Mesenchymal stem cell (in vitro differentiated cells and primary cell): ENCODE measurements around the gene NFATC1.

ENCODE experiments used
- DNase-seq: peaks from one replicate; pipeline ENCODE4 v3.0.0-alpha.2; 2013
- H2AFZ ChIP-seq: one replicate; pipeline ENCODE4 v1.6.1; 2013; ENCODE audit warnings: low read depth, mild to moderate bottlenecking, control low read depth, inconsistent platforms, low read length, moderate library complexity
- H2AK5ac ChIP-seq: 2 replicates; pipeline ENCODE4 v1.6.1; 2013; ENCODE audit warnings: low read length, moderate library complexity, mild to moderate bottlenecking, inconsistent platforms; ENCODE audit not compliant: severe bottlenecking
- H2BK120ac ChIP-seq: one replicate; pipeline ENCODE4 v1.6.1; 2013; ENCODE audit warnings: low read depth, mild to moderate bottlenecking, inconsistent platforms, low read length, moderate library complexity
- H2BK12ac ChIP-seq, 2 experiments: one replicate each; pipeline ENCODE4 v1.6.1; 2013; ENCODE audit warnings: inconsistent platforms in 2 of 2, low read length in 2 of 2, mild to moderate bottlenecking in 2 of 2, moderate library complexity in 2 of 2, control low read depth in 1 of 2
- H2BK15ac ChIP-seq: one replicate; pipeline ENCODE4 v1.6.1; 2013; ENCODE audit warnings: mild to moderate bottlenecking, low read depth, inconsistent platforms; ENCODE audit not compliant: poor library complexity, severe bottlenecking
- H2BK5ac ChIP-seq: 2 replicates; pipeline ENCODE4 v1.6.1; 2013; ENCODE audit warnings: low read depth, mild to moderate bottlenecking, low read length, control low read depth, inconsistent platforms; ENCODE audit not compliant: poor library complexity, severe bottlenecking
- H3K14ac ChIP-seq, 2 experiments: one replicate each; pipeline ENCODE4 v1.6.1; 2013; ENCODE audit warnings: inconsistent platforms in 2 of 2, low read length in 2 of 2, control low read depth in 1 of 2, mild to moderate bottlenecking in 1 of 2, moderate library complexity in 1 of 2
- H3K18ac ChIP-seq, 2 experiments: one replicate each; pipeline ENCODE4 v1.6.1; 2013; ENCODE audit warnings: inconsistent platforms in 2 of 2, low read length in 2 of 2, control low read depth in 1 of 2, low read depth in 1 of 2, mild to moderate bottlenecking in 1 of 2
- H3K23ac ChIP-seq, 2 experiments: one replicate each; pipeline ENCODE4 v1.6.1; 2013; ENCODE audit warnings: inconsistent platforms in 2 of 2, low read length in 2 of 2, mild to moderate bottlenecking in 2 of 2, moderate library complexity in 2 of 2, control low read depth in 1 of 2
- H3K27ac ChIP-seq: 2 replicates; pipeline ENCODE4 v1.5.1; 2013; ENCODE audit warnings: mild to moderate bottlenecking, moderate library complexity, low read length, control low read depth, inconsistent platforms; ENCODE audit not compliant: poor library complexity, severe bottlenecking
- H3K27me3 ChIP-seq, 2 experiments: 2 replicates each; pipeline versions ENCODE4 v1.6.1 to v1.7.0; 2013; ENCODE audit warnings: low read length in 2 of 2, mild to moderate bottlenecking in 2 of 2, moderate library complexity in 2 of 2, control low read depth in 1 of 2, inconsistent platforms in 1 of 2; ENCODE audit not compliant: control insufficient read depth in 1 of 2, insufficient read depth in 1 of 2
- H3K36me3 ChIP-seq, 2 experiments: 2 replicates each; pipeline versions ENCODE4 v1.6.1 to v1.7.0; 2013; ENCODE audit warnings: low read length in 2 of 2, control low read depth in 1 of 2, inconsistent platforms in 1 of 2, low read depth in 1 of 2, mild to moderate bottlenecking in 1 of 2; ENCODE audit not compliant: insufficient read depth in 2 of 2, control insufficient read depth in 1 of 2
- H3K4ac ChIP-seq, 2 experiments: one replicate each; pipeline ENCODE4 v1.6.1; 2013; ENCODE audit warnings: inconsistent platforms in 2 of 2, low read length in 2 of 2, mild to moderate bottlenecking in 2 of 2, moderate library complexity in 2 of 2, control low read depth in 1 of 2, low read depth in 1 of 2
- H3K4me1 ChIP-seq: 2 replicates; pipeline ENCODE4 v1.6.1; 2013; ENCODE audit warnings: low read depth, low read length, control low read depth; ENCODE audit not compliant: control insufficient read depth, insufficient read depth
- H3K4me2 ChIP-seq: 2 replicates; pipeline ENCODE4 v1.6.1; 2013; ENCODE audit warnings: low read length, mild to moderate bottlenecking, inconsistent platforms; ENCODE audit not compliant: poor library complexity, severe bottlenecking
- H3K4me3 ChIP-seq, 2 experiments: 2 replicates each; pipeline versions ENCODE4 v1.5.1 to v1.7.0; 2013; ENCODE audit warnings: low read length in 2 of 2, mild to moderate bottlenecking in 2 of 2, control low read depth in 1 of 2, low read depth in 1 of 2; ENCODE audit not compliant: insufficient read depth in 1 of 2
- H3K79me1 ChIP-seq: replicated peaks from 2 replicates; pipeline ENCODE4 v1.6.1; 2013; ENCODE audit warnings: mild to moderate bottlenecking, control low read depth, low read length, inconsistent platforms; ENCODE audit not compliant: poor library complexity, severe bottlenecking
- H3K9ac ChIP-seq: 2 replicates; pipeline ENCODE4 v1.7.0; 2013; ENCODE audit warnings: mild to moderate bottlenecking, low read length, moderate library complexity
- H3K9me3 ChIP-seq: 2 replicates; pipeline ENCODE4 v1.7.0; 2013; ENCODE audit warnings: mild to moderate bottlenecking, low read length; ENCODE audit not compliant: control insufficient read depth
- H4K8ac ChIP-seq: one replicate; pipeline ENCODE4 v1.6.1; 2013; ENCODE audit warnings: inconsistent platforms, mild to moderate bottlenecking, low read length, moderate library complexity
- H4K91ac ChIP-seq: one replicate; pipeline ENCODE4 v1.6.1; 2013; ENCODE audit warnings: mild to moderate bottlenecking, low read length, inconsistent platforms
- WGBS: methylation state at CpG from one replicate; pipeline ENCODE4 v1.1.7; 2013; ENCODE audit warnings: mixed read lengths; 5-methylcytosine and 5-hydroxymethylcytosine counted together

Gene NFATC1

DNA sequence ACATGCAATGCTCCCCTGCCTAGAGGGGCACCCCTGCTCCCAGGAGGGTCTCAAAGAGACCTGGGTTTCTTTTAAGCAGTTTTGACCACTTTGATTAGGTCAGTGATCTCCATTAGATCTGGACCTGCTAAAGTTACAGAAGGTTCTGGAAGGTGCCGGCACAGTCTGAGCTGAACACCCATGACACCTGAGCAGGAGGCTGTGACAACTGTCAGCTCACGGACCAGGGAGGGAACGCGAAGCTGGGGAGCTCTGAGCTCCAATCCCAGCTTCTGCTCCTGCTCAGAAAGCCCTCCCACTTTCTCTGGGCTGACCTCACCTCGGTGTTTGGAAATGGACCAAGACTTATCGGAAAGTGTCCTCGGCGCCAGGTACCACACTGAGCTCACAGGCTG is 113.8 kb downstream of the NFATC1 start:
- Histone ChIP-seq H3K9me3 (no peaks in the 10 kb centered on the region), H3K27ac (no peak overlapping the region), H3K27me3 (peaks cover 0 to 23% of the 10 kb centered on the region in 2 experiments), H3K36me3 (peaks cover 0 to 3% of the 10 kb centered on the region in 2 experiments), H2AFZ (no peak overlapping the region), H3K14ac (no peak overlapping the region), H2BK12ac (no peak overlapping the region), H4K91ac (no peak overlapping the region), H4K8ac (no peak overlapping the region), H2BK5ac (no peak overlapping the region), H2AK5ac (no peak overlapping the region), H3K4me3 (no peak overlapping the region), H2BK120ac (no peak overlapping the region), H2BK15ac (no peak overlapping the region), H3K23ac (no peak overlapping the region), H3K4me2 (no peak overlapping the region), H3K79me1 (no peaks in the 10 kb centered on the region), H3K4ac (no peak overlapping the region), H3K9ac (no peak overlapping the region), H3K18ac (no peak overlapping the region), H3K4me1 (peaks cover 12% of the 10 kb centered on the region)
- DNase-seq: no peak
- 91% methylated on average over 8 of the region's 8 CpGs for WGBS

DNA sequence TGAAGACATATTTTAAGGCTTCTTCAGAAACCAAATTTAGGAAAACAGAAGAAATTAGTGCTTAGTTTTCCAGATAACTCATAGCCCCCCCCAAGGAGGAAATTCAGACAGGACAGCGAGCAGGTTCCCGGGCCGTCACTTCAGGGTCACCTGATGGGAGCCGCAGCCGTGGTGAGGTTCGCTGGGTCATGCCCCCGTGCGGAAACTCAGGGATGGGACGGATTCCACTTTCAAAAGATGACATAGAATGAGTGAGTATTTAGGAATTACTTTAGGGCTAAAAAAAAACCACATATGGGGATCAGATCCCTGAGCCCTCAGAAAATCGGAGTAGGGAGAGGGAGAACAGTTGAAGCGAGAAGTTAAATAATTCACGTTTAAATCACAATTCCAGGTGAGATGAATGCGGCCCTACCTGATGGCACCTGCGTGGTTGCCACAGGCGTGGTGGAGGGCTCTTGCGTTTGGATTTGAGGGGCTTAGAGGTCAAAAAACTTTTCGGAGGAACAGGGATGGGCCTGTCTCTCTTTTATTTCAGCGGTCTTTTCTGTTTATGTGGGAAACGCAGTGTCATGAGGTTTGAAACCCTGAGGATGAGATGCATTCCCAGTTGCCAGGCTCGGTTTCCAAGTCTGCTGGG is 114.4 kb downstream of the NFATC1 start:
- 94% methylated on average over 20 of the region's 20 CpGs for WGBS
- no peak overlapping the region for H3K4me2 ChIP-seq
- H3K79me1 ChIP-seq: no peaks in the 10 kb centered on the region
- no peaks in the 10 kb centered on the region for H3K9me3 ChIP-seq
- no peak overlapping the region for H3K14ac ChIP-seq
- no peak overlapping the region for H2BK120ac ChIP-seq
- no peak overlapping the region for H3K23ac ChIP-seq
- H2BK12ac ChIP-seq: no peak overlapping the region
- H3K27ac ChIP-seq: no peak overlapping the region
- no peak overlapping the region for H3K18ac ChIP-seq
- no peak overlapping the region for H4K91ac ChIP-seq
- no peak overlapping the region for H3K9ac ChIP-seq
- DNase-seq: no peak
- H2AFZ ChIP-seq: no peak overlapping the region
- H3K4me1 ChIP-seq: peaks cover 12% of the 10 kb centered on the region
- no peak overlapping the region for H2BK5ac ChIP-seq
- no peak overlapping the region for H3K4ac ChIP-seq
- H3K36me3 ChIP-seq: peaks cover 0 to 3% of the 10 kb centered on the region in 2 experiments
- H3K4me3 ChIP-seq: no peak overlapping the region
- H2AK5ac ChIP-seq: no peak overlapping the region
- peaks cover 0 to 23% of the 10 kb centered on the region in 2 experiments for H3K27me3 ChIP-seq
- H4K8ac ChIP-seq: no peak overlapping the region
- H2BK15ac ChIP-seq: no peak overlapping the region

DNA sequence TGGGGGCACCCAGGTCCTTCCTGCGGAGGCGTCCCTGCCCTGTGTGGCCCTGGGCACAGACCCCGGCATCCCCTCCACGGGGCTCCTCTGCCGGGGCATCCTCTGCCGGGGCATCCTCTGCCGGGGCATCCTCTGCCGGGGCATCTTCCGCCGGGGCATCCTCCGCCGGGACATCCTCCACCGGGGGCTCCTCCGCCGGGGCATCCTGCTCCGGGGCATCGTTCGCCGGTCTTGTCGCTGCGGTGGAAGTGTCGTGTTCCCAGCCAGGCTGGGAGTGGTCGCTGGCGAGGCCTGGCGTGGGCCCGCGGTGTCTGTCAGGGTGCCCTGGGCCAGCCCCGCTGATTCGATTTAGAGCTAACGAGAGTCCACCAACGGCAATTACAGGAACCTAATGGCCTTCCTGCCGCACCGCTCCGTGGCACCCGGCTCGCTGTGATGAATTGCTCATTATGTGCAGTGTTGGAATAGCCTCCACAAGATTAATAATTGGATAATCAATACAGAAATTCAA is 115.1 kb downstream of the NFATC1 start:
- no peak overlapping the region for H3K4ac ChIP-seq
- no peak overlapping the region for H2BK12ac ChIP-seq
- no peak overlapping the region for H3K14ac ChIP-seq
- H3K18ac ChIP-seq: no peak overlapping the region
- H2BK120ac ChIP-seq: no peak overlapping the region
- H3K4me3 ChIP-seq: no peak overlapping the region
- no peak overlapping the region for H4K8ac ChIP-seq
- peaks cover 0 to 23% of the 10 kb centered on the region in 2 experiments for H3K27me3 ChIP-seq
- no peak overlapping the region for H3K9ac ChIP-seq
- H3K9me3 ChIP-seq: no peaks in the 10 kb centered on the region
- no peak for DNase-seq
- no peak overlapping the region for H3K4me2 ChIP-seq
- H3K36me3 ChIP-seq: peaks cover 0 to 3% of the 10 kb centered on the region in 2 experiments
- H3K27ac ChIP-seq: no peak overlapping the region
- no peak overlapping the region for H2AK5ac ChIP-seq
- H2BK15ac ChIP-seq: no peak overlapping the region
- no peak overlapping the region for H2BK5ac ChIP-seq
- 95% methylated on average over 34 of the region's 36 CpGs for WGBS
- H3K4me1 ChIP-seq: peaks cover 12% of the 10 kb centered on the region
- H4K91ac ChIP-seq: no peak overlapping the region
- no peak overlapping the region for H2AFZ ChIP-seq
- H3K23ac ChIP-seq: no peak overlapping the region
- H3K79me1 ChIP-seq: no peaks in the 10 kb centered on the region

DNA sequence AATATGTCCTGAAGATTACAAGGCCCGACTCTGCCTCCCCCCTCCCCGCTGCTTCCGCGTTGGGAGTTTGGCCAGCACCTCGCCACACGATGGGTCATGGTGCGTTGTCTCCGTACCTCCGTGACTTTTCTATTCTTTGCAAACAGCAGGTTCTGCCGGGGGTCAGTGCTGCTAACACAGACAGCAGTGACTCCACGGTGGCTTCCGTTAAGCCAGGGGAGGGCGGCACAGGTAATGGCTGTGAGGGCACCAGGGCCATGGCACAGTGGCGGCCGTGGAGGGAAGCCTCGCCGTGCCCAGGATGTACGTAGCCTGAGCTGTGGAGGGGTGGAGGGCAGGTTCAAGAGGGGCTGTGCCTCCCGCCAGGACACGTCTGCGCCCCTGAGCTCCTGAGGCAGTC is 115.5 kb downstream of the NFATC1 start:
- no peak overlapping the region for H3K27ac ChIP-seq
- peak overlapping the region in 1 of 2 experiments; percentile 76 for H3K14ac ChIP-seq
- no peak overlapping the region for H3K23ac ChIP-seq
- H3K4me2 ChIP-seq: no peak overlapping the region
- H3K9ac ChIP-seq: no peak overlapping the region
- H2BK15ac ChIP-seq: no peak overlapping the region
- no peak overlapping the region for H2AFZ ChIP-seq
- no peak overlapping the region for H2BK5ac ChIP-seq
- H3K4ac ChIP-seq: no peak overlapping the region
- peaks cover 12% of the 10 kb centered on the region for H3K4me1 ChIP-seq
- no peak overlapping the region for H2BK12ac ChIP-seq
- 94% methylated on average over 21 of the region's 21 CpGs for WGBS
- H3K9me3 ChIP-seq: no peaks in the 10 kb centered on the region
- no peak overlapping the region for H4K8ac ChIP-seq
- no peak overlapping the region for H3K4me3 ChIP-seq
- H3K79me1 ChIP-seq: no peaks in the 10 kb centered on the region
- no peak overlapping the region for H3K18ac ChIP-seq
- no peak for DNase-seq
- no peak overlapping the region for H4K91ac ChIP-seq
- H2BK120ac ChIP-seq: no peak overlapping the region
- peaks cover 0 to 23% of the 10 kb centered on the region in 2 experiments for H3K27me3 ChIP-seq
- peaks cover 0 to 3% of the 10 kb centered on the region in 2 experiments for H3K36me3 ChIP-seq
- H2AK5ac ChIP-seq: no peak overlapping the region
